DOHH2 (cell line): ENCODE data around the gene LHX6.

ENCODE experiments used
- H3F3A ChIP-seq: fragments of 200-600 bp; sonication (generic), shearing (Covaris generic); 2 replicates; pipeline ENCODE4 v1.6.0; 2016; ENCODE audit warnings: antibody characterized with exemption, mild to moderate bottlenecking; ENCODE audit not compliant: control insufficient read depth, insufficient read depth
- H3K27ac ChIP-seq: fragments of 200-600 bp; sonication (generic); 2 replicates; pipeline ENCODE4 v1.5.1; 2014; ENCODE audit warnings: low read depth, mild to moderate bottlenecking, low read length, moderate library complexity
- H3K27me3 ChIP-seq: fragments of 200-600 bp; sonication (generic); 2 replicates; pipeline ENCODE4 v1.6.1; 2014; ENCODE audit warnings: mild to moderate bottlenecking, low read length, mixed read lengths; ENCODE audit not compliant: control insufficient read depth
- H3K36me3 ChIP-seq: fragments of 200-600 bp; sonication (generic); 2 replicates; pipeline ENCODE4 v1.6.1; 2014; ENCODE audit warnings: mild to moderate bottlenecking, low read length, moderate library complexity, mixed read lengths; ENCODE audit not compliant: control insufficient read depth
- H3K4me1 ChIP-seq: fragments of 200-600 bp; sonication (generic); 2 replicates; pipeline ENCODE4 v1.6.1; 2014; ENCODE audit warnings: mild to moderate bottlenecking, low read length, mixed read lengths; ENCODE audit not compliant: control insufficient read depth
- H3K4me2 ChIP-seq: fragments of 200-600 bp; sonication (generic); 2 replicates; pipeline ENCODE4 v1.6.0; 2014; ENCODE audit warnings: mild to moderate bottlenecking, low read length, moderate library complexity
- H3K4me3 ChIP-seq: fragments of 200-600 bp; sonication (generic); 2 replicates; pipeline ENCODE4 v1.5.1; 2014; ENCODE audit warnings: mild to moderate bottlenecking, low read length, mixed read lengths
- H3K79me2 ChIP-seq: fragments of 200-600 bp; sonication (generic); 2 replicates; pipeline ENCODE4 v1.6.1; 2014; ENCODE audit warnings: mild to moderate bottlenecking, low read length, mixed read lengths; ENCODE audit not compliant: control insufficient read depth
- H3K9me2 ChIP-seq: fragments of 200-600 bp; sonication (generic); replicated peaks from 2 replicates; pipeline ENCODE4 v1.6.1; 2014; ENCODE audit warnings: mild to moderate bottlenecking, low read length, mixed read lengths; ENCODE audit not compliant: control insufficient read depth
- H3K9me3 ChIP-seq: fragments of 200-600 bp; sonication (generic); 2 replicates; pipeline ENCODE4 v1.6.1; 2014; ENCODE audit warnings: antibody characterized with exemption, low read length, mixed read lengths; ENCODE audit not compliant: control insufficient read depth, insufficient read depth
- H4K20me1 ChIP-seq: fragments of 200-600 bp; sonication (generic); 2 replicates; pipeline ENCODE4 v1.6.0; 2014; ENCODE audit warnings: low read depth, mild to moderate bottlenecking, antibody characterized with exemption, low read length, moderate library complexity; ENCODE audit not compliant: control insufficient read depth, insufficient read depth
- CTCF ChIP-seq: fragments of 200-600 bp; sonication (generic); IDR thresholded peaks from one replicate; pipeline ENCODE4 v1.5.1; 2014; ENCODE audit warnings: antibody characterized with exemption, mild to moderate bottlenecking, low read depth, low read length; ENCODE audit not compliant: poor library complexity, severe bottlenecking
- EZH2phosphoT487 ChIP-seq: fragments of 200-600 bp; sonication (generic); IDR thresholded peaks from 2 replicates; pipeline ENCODE4 v1.6.1; 2017; ENCODE audit warnings: borderline replicate concordance, mild to moderate bottlenecking, antibody characterized with exemption, low read length, moderate library complexity, mixed read lengths

Gene LHX6

GRCh38 chr9:122188369-122188768 lies 40.4 kb downstream of the LHX6 start:
- no peaks in the 10 kb centered on the region for H3F3A ChIP-seq
- no peak overlapping the region for H3K27ac ChIP-seq
- no peaks in the 10 kb centered on the region; the same call in 1 of the 2 replicates for H3K27me3 ChIP-seq
- H4K20me1 ChIP-seq = no peaks in the 10 kb centered on the region
- no peaks in the 10 kb centered on the region for H3K79me2 ChIP-seq
- no peaks in the 10 kb centered on the region for H3K36me3 ChIP-seq
- no peaks in the 10 kb centered on the region for H3K9me2 ChIP-seq
- no peaks in the 10 kb centered on the region for H3K9me3 ChIP-seq
- H3K4me1 ChIP-seq = no peaks in the 10 kb centered on the region
- H3K4me2 ChIP-seq = no peak overlapping the region
- no peak overlapping the region for H3K4me3 ChIP-seq
- TF ChIP-seq EZH2phosphoT487 (no peak), CTCF (no peak)

GRCh38 chr9:122186777-122187470 lies 41.8 kb downstream of the LHX6 start:
- no peaks in the 10 kb centered on the region for H3K9me2 ChIP-seq
- H3K27ac ChIP-seq = no peak overlapping the region
- H3K4me2 ChIP-seq = no peak overlapping the region
- no peaks in the 10 kb centered on the region for H3K36me3 ChIP-seq
- H3K9me3 ChIP-seq = no peaks in the 10 kb centered on the region
- TF ChIP-seq EZH2phosphoT487 = no peak
- no peak for TF ChIP-seq CTCF
- no peaks in the 10 kb centered on the region for H4K20me1 ChIP-seq
- no peaks in the 10 kb centered on the region for H3F3A ChIP-seq
- H3K79me2 ChIP-seq = no peaks in the 10 kb centered on the region
- no peak overlapping the region for H3K4me3 ChIP-seq
- H3K27me3 ChIP-seq = peaks cover 2% of the 10 kb centered on the region; the same call in 1 of the 2 replicates
- no peaks in the 10 kb centered on the region for H3K4me1 ChIP-seq

GRCh38 chr9:122186301-122186700 lies 42.5 kb downstream of the LHX6 start:
- Histone ChIP-seq H4K20me1 (no peaks in the 10 kb centered on the region), H3K79me2 (no peaks in the 10 kb centered on the region), H3K9me2 (no peaks in the 10 kb centered on the region), H3K4me3 (no peak overlapping the region), H3K9me3 (no peaks in the 10 kb centered on the region), H3F3A (no peaks in the 10 kb centered on the region), H3K4me2 (no peak overlapping the region), H3K36me3 (no peaks in the 10 kb centered on the region), H3K27ac (no peak overlapping the region), H3K27me3 (peaks cover 2% of the 10 kb centered on the region; the same call in 1 of the 2 replicates), H3K4me1 (no peaks in the 10 kb centered on the region)
- TF ChIP-seq CTCF = no peak
- no peak for TF ChIP-seq EZH2phosphoT487
